K562 (cell line): ENCODE results near the gene LTBP4. TPM values are rescaled to one million over a fixed set of nuclear protein-coding genes. Genes with fewer than 3 reads are reported as not detected.

Experiments used
- BDP1 ChIP-seq: IDR thresholded peaks from 3 replicates; pipeline ENCODE4 v1.6.1; 2011; ENCODE audit not compliant: insufficient read length, insufficient read depth
- DACH1 ChIP-seq: fragments of 450-650 bp; IDR thresholded peaks from 2 replicates; pipeline ENCODE4 v1.6.1; 2018; ENCODE audit not compliant: partially characterized antibody
- E2F5 ChIP-seq: sonication (generic); formaldehyde crosslinking; IDR thresholded peaks from 2 replicates; pipeline ENCODE4 v1.8.0; 2022; ENCODE audit warnings: mild to moderate bottlenecking, missing genetic modification reagents
- FIP1L1 ChIP-seq: fragments of 200-400 bp; formaldehyde crosslinking; IDR thresholded peaks from 2 replicates; pipeline ENCODE4 v1.6.1; 2018; ENCODE audit warnings: mild to moderate bottlenecking, low read depth, low read length; ENCODE audit not compliant: poor library complexity, severe bottlenecking
- FOXK2 ChIP-seq, 2 experiments: fragments of 450-650 bp; IDR thresholded peaks in 1 of 2; conservative IDR thresholded peaks in 1 of 2; 2 replicates each; pipeline ENCODE4 v1.6.1; 2016; ENCODE audit warnings: low read depth in 2 of 2, mild to moderate bottlenecking in 1 of 2
- HMGN3 ChIP-seq: IDR thresholded peaks from 2 replicates; pipeline ENCODE4 v1.6.1; 2011; ENCODE audit warnings: borderline replicate concordance, low read depth, mild to moderate bottlenecking, mixed read lengths, low read length; ENCODE audit not compliant: insufficient read length; ENCODE audit errors: extremely low read depth
- LARP7 ChIP-seq: fragments of 450-650 bp; IDR thresholded peaks from 2 replicates; pipeline ENCODE4 v1.6.1; 2016
- NCOA4 ChIP-seq: fragments of 450-650 bp; IDR thresholded peaks from 2 replicates; pipeline ENCODE4 v1.6.1; 2018; ENCODE audit warnings: mild to moderate bottlenecking; ENCODE audit not compliant: partially characterized antibody
- NFATC3 ChIP-seq: fragments of 450-650 bp; IDR thresholded peaks from 2 replicates; pipeline ENCODE4 v1.6.1; 2017; ENCODE audit warnings: mild to moderate bottlenecking
- POLR2G ChIP-seq: fragments of 200-400 bp; formaldehyde crosslinking; IDR thresholded peaks from 2 replicates; pipeline ENCODE4 v1.6.1; 2017; ENCODE audit warnings: low read depth, mild to moderate bottlenecking, antibody characterized with exemption, low read length, moderate library complexity
- RBM17 ChIP-seq: fragments of 200-400 bp; formaldehyde crosslinking; IDR thresholded peaks from 2 replicates; pipeline ENCODE4 v1.6.1; 2017; ENCODE audit warnings: low read depth, mild to moderate bottlenecking, low read length, borderline replicate concordance
- REST ChIP-seq, 2 experiments: fragments of 450-650 bp; formaldehyde crosslinking in 1 of 2; IDR thresholded peaks; 2 replicates each; pipeline versions ENCODE4 v1.4.0 to v1.6.1; 2014 to 2020; ENCODE audit warnings: mild to moderate bottlenecking in 2 of 2, borderline replicate concordance in 1 of 2, low read depth in 1 of 2
- VEZF1 ChIP-seq: fragments of 200-800 bp; sonication (Bioruptor generic); IDR thresholded peaks from 2 replicates; pipeline ENCODE4 v1.6.1; 2017; ENCODE audit warnings: missing genetic modification characterization, missing compliant biosample characterization
- ZFP1 ChIP-seq: fragments of 450-650 bp; formaldehyde crosslinking; IDR thresholded peaks from 2 replicates; pipeline ENCODE4 v1.4.0; 2020; ENCODE audit warnings: mild to moderate bottlenecking, mixed read lengths
- ZNF140 ChIP-seq: fragments of 250-450 bp; sonication (Bioruptor Pico); IDR thresholded peaks from 2 replicates; pipeline ENCODE4 v1.8.0; 2021; ENCODE audit warnings: moderate library complexity, mild to moderate bottlenecking, inconsistent platforms
- ZZZ3 ChIP-seq: fragments of 450-650 bp; IDR thresholded peaks from 2 replicates; pipeline ENCODE4 v1.6.1; 2016; ENCODE audit warnings: antibody characterized with exemption, mild to moderate bottlenecking, moderate library complexity
- polyA plus RNA-seq, 8 experiments: library from polyadenylated mRNA; depleted of rRNA in 4 of 8; stranded (reverse) in 5 of 8; unstranded in 3 of 8; fragments of >200 nt; fragmentation: Nextera tagmentation in 2 of 8; fragmentation: Illumina TruSeq in 1 of 8; extraction: Ambion mirVana in 2 of 8; extraction: Trizol in 1 of 8; gene quantifications; 2 replicates each; pipeline versions ENCODE4 v1.2.1 to v1.2.3, GENCODE V29; 2011 to 2014; ENCODE audit warnings: inconsistent platforms in 1 of 8, missing spikeins in 1 of 8
- total RNA-seq, 7 experiments: library from RNA; depleted of rRNA in 6 of 7; stranded (reverse); fragments of >200 nt in 6 of 7; fragmentation: Illumina TruSeq in 2 of 7; extraction: Trizol in 2 of 7; gene quantifications; 2 replicates each; pipeline versions ENCODE4 v1.2.1 to v1.2.3, GENCODE V29; 2011 to 2021; ENCODE audit warnings: low replicate concordance in 1 of 7

Gene LTBP4
- total and polyA plus RNA-seq, 9 of the 15 experiments (the other 6 are each of a cell fraction or from before 2014, with no cell fraction given), result 0.35 to 160 (median 31.6) TPM

GRCh38 chr19:40601134-40601974, at the start of gene LTBP4 (continued):
- TF ChIP-seq REST (IDR thresholded peaks at IDR 0.05; ENCODE audit: borderline replicate concordance) (no peak), REST (CRISPR knock-in tag; IDR thresholded peaks at IDR 0.05; ENCODE audit: low read depth) (peak; percentile 69), DACH1 (no peak), ZNF140 (CRISPR knock-in tag) (no peak), ZZZ3 (no peak), FOXK2 (conservative IDR thresholded peaks at IDR 0.05 in 1 of 2, IDR thresholded peaks at IDR 0.05 in 1 of 2; ENCODE audit: low read depth in 2 of 2) (no peak), FIP1L1 (peak; percentile 35), HMGN3 (peak; percentile 77), E2F5 (no peak; the same call in 1 of the 2 replicates), ZFP1 (no peak), VEZF1 (peak; percentile 99), NCOA4 (no peak), RBM17 (no peak), NFATC3 (no peak), BDP1 (no peak), POLR2G (peak; percentile 84), LARP7 (no peak)
